Muscle layer of duodenum (tissue), 2 donors: ENCODE results near the gene DAZAP2.
"Not testable (repeated sequence)": the region's sequence is repeated elsewhere in the genome, so short reads cannot be mapped to it uniquely, and the experiment has no call there.

Experiments
- H3K27ac ChIP-seq: one replicate; pipeline ENCODE4 v1.7.0; 2013; ENCODE audit warnings: mild to moderate bottlenecking, low read length
- H3K27me3 ChIP-seq: one replicate; pipeline ENCODE4 v1.7.0; 2013; ENCODE audit warnings: low read depth, mild to moderate bottlenecking, control low read depth, low read length
- H3K36me3 ChIP-seq, 2 donors: one replicate each; pipeline ENCODE4 v1.7.0; 2013; ENCODE audit warnings: low read length in 2 of 2, control low read depth in 1 of 2, mild to moderate bottlenecking in 1 of 2; ENCODE audit not compliant: insufficient read depth in 2 of 2, control insufficient read depth in 1 of 2
- H3K4me1 ChIP-seq, 2 donors: one replicate each; pipeline ENCODE4 v1.7.0; 2013; ENCODE audit warnings: low read length in 2 of 2, mild to moderate bottlenecking in 2 of 2, control low read depth in 1 of 2, moderate library complexity in 1 of 2; ENCODE audit not compliant: insufficient read depth in 2 of 2, control insufficient read depth in 1 of 2
- H3K4me3 ChIP-seq, 2 donors: one replicate each; pipeline ENCODE4 v1.7.0; 2013; ENCODE audit warnings: low read length in 2 of 2, low read depth in 1 of 2, mild to moderate bottlenecking in 1 of 2
- H3K9me3 ChIP-seq, 2 donors: one replicate each; pipeline ENCODE4 v1.7.0; 2013; ENCODE audit warnings: low read length in 2 of 2, control low read depth in 1 of 2, mild to moderate bottlenecking in 1 of 2; ENCODE audit not compliant: control insufficient read depth in 1 of 2
- donor health status: healthy.

Gene DAZAP2

DNA sequence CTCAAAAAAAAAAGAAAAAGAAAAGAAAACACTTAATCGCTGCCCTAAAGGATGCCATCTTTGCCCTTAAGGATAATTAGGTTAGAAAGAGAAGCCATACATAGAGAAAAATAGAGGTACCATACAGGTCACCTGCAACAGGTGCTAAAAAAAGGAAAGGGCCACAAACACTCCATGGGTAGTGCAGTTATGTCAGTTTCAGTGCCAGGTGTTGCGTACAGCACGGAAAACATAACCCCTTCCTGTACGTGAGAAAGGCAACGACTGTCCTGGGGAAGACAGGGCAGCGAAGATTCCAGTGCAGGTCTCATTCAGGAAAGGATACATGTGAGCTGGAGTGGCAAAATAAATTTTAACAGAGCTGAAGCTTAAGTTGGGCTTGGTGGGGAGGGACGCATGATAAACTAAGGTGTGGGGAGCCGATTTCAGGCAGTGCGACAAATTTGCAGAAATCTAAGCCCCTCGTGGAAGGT lies 553 bp upstream of the DAZAP2 start:
- Histone ChIP-seq H3K36me3 (peaks cover 25 to 30% of the 10 kb centered on the region in 2 donors), H3K9me3 (no peaks in the 10 kb centered on the region), H3K27me3 (no peaks in the 10 kb centered on the region), H3K27ac (peak overlapping the region; percentile 100), H3K4me1 (peaks cover 9 to 30% of the 10 kb centered on the region in 2 donors), H3K4me3 (peak overlapping the region; percentile 90 to 95)

DNA sequence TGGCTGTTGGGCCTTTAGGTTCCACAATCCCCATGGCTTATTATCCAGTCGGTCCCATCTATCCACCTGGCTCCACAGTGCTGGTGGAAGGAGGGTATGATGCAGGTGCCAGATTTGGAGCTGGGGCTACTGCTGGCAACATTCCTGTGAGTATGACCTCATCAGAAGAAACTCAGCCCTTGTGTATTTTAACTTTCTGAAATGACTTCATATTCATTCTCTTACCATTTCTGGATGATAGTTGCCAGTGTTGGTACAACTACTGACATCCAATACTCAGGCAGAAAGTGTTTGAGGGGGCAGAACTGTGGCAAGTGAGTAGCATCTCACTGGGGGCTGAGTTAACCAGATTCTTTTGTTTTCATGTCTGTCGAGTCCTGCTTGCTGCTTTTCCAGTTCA lies 2.3 kb downstream of the DAZAP2 start:
- Histone ChIP-seq H3K9me3 (no peaks in the 10 kb centered on the region), H3K36me3 (peaks cover 33 to 34% of the 10 kb centered on the region in 2 donors), H3K27me3 (no peaks in the 10 kb centered on the region), H3K4me1 (peaks cover 9 to 30% of the 10 kb centered on the region in 2 donors), H3K27ac (peak overlapping the region; percentile 64), H3K4me3 (no peak overlapping the region)

DNA sequence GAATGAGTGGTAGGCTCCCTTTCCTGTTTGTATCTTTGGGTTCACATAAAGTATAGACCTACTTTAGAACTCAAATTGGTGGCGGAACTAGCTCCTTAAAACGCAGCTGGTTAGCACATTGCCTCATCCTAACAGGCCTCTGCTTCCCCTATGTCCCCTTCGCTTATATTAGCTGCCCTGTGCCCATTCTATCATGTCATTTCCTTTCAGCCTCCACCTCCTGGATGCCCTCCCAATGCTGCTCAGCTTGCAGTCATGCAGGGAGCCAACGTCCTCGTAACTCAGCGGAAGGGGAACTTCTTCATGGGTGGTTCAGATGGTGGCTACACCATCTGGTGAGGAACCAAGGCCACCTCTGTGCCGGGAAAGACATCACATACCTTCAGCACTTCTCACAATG lies 3.5 kb downstream of the DAZAP2 start:
- no peaks in the 10 kb centered on the region for H3K27me3 ChIP-seq
- no peak overlapping the region for H3K4me3 ChIP-seq
- H3K9me3 ChIP-seq = no peaks in the 10 kb centered on the region
- peak overlapping the region; percentile 37 for H3K27ac ChIP-seq
- peaks cover 33 to 39% of the 10 kb centered on the region in 2 donors for H3K36me3 ChIP-seq
- H3K4me1 ChIP-seq = peaks cover 9 to 30% of the 10 kb centered on the region in 2 donors

DNA sequence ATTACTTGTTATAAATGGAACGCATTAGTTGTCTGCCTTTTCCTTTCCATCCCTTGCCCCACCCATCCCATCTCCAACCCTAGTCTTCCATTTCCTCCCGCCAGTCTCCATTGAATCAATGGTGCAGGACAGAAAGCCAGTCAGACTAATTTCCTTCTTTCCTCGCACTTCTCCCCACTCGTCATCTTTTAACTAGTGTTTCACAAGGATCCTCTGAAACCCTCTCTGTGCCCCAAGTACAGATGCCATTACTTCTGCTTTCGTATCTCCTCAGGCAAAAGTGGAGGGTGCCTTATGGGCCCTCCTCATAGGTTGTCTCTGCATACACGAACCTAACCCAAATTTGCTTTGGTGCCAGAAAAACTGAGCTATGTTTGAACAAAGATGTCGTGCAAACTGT lies 4.2 kb downstream of the DAZAP2 start:
- H3K36me3 ChIP-seq = peaks cover 33 to 39% of the 10 kb centered on the region in 2 donors
- H3K9me3 ChIP-seq = no peaks in the 10 kb centered on the region
- H3K27me3 ChIP-seq = no peaks in the 10 kb centered on the region
- H3K4me3 ChIP-seq = no peak overlapping the region
- peaks cover 9 to 30% of the 10 kb centered on the region in 2 donors for H3K4me1 ChIP-seq
- no peak overlapping the region for H3K27ac ChIP-seq

DNA sequence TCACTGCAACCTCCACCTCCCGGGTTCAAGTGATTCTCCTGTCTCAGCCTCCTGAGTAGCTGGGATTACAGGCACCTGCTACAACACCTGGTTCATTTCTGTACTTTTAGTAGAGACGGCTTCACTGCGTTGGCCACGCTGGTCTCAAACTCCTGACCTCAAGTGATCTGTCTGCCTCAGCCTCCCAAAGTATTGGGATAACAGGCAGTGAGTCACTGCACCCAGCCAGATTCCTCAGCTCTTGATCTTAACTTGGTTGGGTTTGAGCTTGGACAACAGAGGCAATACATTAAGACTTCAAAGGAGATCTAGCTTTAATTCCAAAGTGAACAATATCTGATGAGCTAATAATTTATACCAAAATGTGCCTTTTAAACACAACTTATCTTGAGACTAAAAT lies 5.6 kb downstream of the DAZAP2 start:
- no peak overlapping the region for H3K27ac ChIP-seq
- H3K4me1 ChIP-seq = peaks cover 9 to 24% of the 10 kb centered on the region in 2 donors
- H3K36me3 ChIP-seq = peaks cover 33 to 35% of the 10 kb centered on the region in 2 donors
- no peaks in the 10 kb centered on the region for H3K9me3 ChIP-seq
- no peaks in the 10 kb centered on the region for H3K27me3 ChIP-seq
- H3K4me3 ChIP-seq = no peak overlapping the region

DNA sequence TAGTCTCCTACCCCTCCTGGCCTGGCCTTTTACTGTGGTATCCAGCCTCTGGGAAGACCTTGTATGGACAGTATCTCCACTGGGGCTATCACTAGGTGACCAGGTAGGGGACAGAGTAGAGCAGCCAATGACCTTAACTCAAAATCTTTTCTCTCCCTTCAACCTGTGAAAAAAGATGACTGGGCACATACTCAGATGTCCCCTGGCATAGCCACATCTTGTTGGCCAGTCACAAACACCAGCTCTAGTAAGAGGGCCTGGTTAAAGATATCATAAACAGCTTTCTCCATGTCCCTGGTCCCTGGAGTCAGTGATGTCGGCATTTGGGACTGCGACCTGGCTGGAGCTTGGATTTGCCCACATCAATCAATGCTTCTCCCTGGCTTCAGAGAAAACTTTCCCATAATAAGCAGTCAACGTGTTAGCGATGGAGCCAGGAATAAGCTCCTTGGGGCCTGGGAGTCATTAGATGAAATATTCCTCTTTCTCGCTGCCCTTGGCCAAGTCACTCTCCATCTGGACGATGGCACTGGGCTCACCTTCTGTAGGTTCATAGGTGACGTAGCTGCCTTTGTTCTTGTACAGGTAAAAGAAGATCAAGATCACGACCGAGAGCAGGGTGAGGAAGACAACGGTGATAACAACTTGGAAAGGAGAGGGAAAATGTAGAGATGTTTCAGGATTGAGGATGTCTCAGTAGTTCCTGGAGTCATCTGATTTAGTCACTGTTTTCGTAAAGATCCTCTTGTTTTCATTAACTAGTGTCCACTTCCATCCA lies 7.0 kb downstream of the DAZAP2 start:
- Histone ChIP-seq H3K27ac (no peak overlapping the region), H3K4me1 (peaks cover 0 to 14% of the 10 kb centered on the region in 2 donors), H3K36me3 (peaks cover 28 to 32% of the 10 kb centered on the region in 2 donors)

DNA sequence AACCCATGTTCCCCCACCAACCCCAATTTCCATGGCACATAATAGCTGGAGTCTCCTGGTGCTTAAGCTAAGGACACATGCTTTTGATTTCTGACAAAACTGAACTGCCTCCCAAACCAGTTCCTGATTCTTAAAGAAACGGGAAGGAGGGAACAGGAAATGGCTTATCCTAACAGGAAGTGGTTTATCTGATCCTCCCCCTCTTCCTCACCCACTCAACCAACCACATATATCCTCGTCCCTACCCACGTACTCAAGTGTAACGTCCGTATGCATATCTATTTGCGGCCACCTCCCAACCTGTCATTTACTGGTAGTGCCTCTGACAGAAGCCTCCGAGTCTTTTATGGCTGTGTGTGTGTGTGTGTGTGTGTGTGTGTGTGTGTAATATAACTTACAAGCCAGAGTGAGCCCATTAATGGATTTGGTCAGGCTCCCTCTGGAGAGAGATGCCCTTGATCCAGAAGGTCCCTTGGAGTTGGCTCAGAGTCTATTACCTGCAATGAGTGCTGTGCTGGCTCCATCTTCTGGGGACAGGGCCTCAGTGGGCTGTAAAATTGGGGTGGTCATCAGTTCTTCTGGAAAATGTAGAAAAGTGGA lies 7.7 kb downstream of the DAZAP2 start:
- no peaks in the 10 kb centered on the region for H3K9me3 ChIP-seq
- peaks cover 22 to 25% of the 10 kb centered on the region in 2 donors for H3K36me3 ChIP-seq
- H3K4me3 ChIP-seq = no peak overlapping the region
- H3K27ac ChIP-seq = no peak overlapping the region
- H3K4me1 ChIP-seq = peaks cover 0 to 7% of the 10 kb centered on the region in 2 donors
- H3K27me3 ChIP-seq = no peaks in the 10 kb centered on the region

More for the DNA sequence above, 7.0 kb downstream of the DAZAP2 start:
- no peaks in the 10 kb centered on the region for H3K27me3 ChIP-seq
- no peaks in the 10 kb centered on the region for H3K9me3 ChIP-seq
- no peak overlapping the region for H3K4me3 ChIP-seq

DNA sequence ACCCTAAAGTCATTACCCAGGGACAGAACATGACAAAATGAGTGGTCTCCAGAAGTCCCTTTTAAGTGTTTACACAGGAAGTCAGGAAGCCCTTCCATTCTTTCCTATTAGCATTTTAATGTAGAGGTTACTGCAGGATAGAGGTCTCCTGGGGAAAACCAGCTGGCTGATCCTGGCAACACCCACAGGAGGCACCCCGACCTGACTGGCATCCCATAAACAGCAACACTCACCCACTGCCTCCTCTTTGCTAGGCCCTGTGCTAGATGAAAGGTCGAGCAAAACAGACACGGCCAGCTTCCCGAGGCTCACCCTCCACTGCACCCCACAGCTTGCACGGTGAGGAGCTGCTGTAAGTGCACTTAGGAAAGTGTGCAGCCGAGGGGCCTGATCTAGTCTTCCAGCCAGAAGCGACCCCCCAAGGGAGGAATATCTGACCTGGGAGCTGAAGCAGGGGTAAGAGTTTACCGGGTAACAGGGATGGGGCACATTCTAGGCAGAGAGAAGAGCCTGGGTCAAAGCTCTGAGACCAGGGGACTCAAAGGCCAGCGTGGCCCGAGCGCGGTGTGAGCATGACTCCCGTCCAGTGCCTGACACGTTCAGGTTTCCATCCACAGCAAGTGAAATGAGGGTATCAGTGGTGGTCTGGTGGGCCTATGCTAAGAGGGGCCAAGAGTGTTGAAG lies 9.0 kb downstream of the DAZAP2 start:
- Histone ChIP-seq H3K4me3 (no peak overlapping the region), H3K27me3 (no peaks in the 10 kb centered on the region), H3K9me3 (no peaks in the 10 kb centered on the region), H3K27ac (no peak overlapping the region), H3K4me1 (no peaks in the 10 kb centered on the region), H3K36me3 (peaks cover 12 to 13% of the 10 kb centered on the region in 2 donors)

DNA sequence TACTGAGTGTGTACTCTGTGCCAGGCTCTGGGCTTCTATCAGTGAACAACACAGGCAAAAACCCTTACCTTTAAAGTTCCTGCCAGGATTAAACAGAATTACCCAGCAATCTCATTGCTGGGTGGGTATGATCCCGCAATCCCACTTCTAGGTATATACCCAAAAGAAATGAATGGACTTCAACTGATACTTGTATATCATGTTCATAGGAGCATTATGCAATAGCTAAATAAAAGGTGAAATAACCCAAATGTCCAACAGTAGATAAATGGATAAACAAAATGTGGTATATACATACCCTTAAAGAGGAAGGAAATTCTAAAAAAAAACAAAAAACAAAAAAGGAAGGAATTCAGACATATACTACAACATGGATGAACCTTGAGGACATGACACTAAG lies 14.7 kb downstream of the DAZAP2 start:
- Histone ChIP-seq H3K4me1 (no peaks in the 10 kb centered on the region), H3K36me3 (no peaks in the 10 kb centered on the region), H3K9me3 (no peaks in the 10 kb centered on the region)

DNA sequence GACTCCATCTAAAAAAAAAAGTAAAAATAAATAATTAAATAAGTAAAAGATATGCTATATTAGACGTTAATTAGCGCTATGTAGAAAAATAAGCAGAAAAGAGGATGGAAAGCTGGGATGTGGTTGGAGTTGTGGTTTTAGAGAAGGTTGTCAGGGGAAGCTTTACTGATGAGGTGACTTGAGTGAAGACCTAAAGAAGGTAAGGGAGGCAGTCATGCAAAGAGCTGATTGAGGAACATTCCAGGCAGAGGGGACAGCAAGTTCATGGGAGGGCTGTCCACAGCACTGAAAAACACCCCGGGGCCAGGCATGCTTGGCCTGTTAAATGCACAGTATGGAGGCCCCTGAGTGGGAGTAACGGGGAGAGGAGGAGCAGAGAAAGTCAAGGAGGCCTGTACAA lies 15.9 kb downstream of the DAZAP2 start:
- no peaks in the 10 kb centered on the region for H3K36me3 ChIP-seq
- H3K27ac ChIP-seq = no peak overlapping the region
- H3K27me3 ChIP-seq = no peaks in the 10 kb centered on the region
- H3K9me3 ChIP-seq = no peaks in the 10 kb centered on the region
- H3K4me1 ChIP-seq = no peaks in the 10 kb centered on the region
- no peak overlapping the region for H3K4me3 ChIP-seq

More for the DNA sequence above, 14.7 kb downstream of the DAZAP2 start:
- H3K4me3 ChIP-seq = no peak overlapping the region
- no peak overlapping the region for H3K27ac ChIP-seq
- no peaks in the 10 kb centered on the region for H3K27me3 ChIP-seq

DNA sequence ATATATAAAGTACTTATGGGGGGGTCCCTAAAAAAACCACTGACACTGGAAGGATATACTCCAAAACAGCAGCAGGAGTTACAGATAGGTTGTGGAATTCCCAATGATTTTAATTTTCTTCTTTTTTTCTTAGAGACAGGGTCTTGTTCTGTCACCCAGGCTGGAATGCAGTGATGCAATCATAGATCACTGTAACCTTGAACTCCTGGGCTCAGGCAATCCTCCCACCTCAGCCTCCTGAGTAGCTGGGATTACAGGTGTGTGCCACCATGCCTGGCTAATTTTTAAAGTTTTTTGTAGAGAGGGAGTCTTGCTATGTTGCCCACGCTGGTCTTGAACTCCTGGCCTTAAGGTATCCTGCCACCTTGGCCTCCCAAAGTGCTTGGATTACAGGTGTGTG lies 21.0 kb downstream of the DAZAP2 start:
- not testable (repeated sequence) for H3K4me3 ChIP-seq, H3K27ac ChIP-seq, H3K9me3 ChIP-seq, H3K4me1 ChIP-seq, H3K27me3 ChIP-seq, H3K36me3 ChIP-seq
